ENCODE measurements around the gene GJA9. TPM values are rescaled to one million over a fixed set of nuclear protein-coding genes. Genes with fewer than 3 reads are reported as not detected.
"Not testable (repeated sequence)": the region's sequence is repeated elsewhere in the genome, so short reads cannot be mapped to it uniquely, and the experiment has no call there.

Gene GJA9
- total RNA-seq, 2 donors from 2014 or later: not detected

- Mint-ChIP-seq H3K9me3 (no peaks in the 10 kb centered on the region), H3K4me1 (ENCODE audit: low read depth) (peaks cover 20% of the 10 kb centered on the region), H3K27ac (no peak overlapping the region), H3K4me3 (no peak overlapping the region), H3K36me3 (ENCODE audit: insufficient read depth in 2 of 2) (peaks cover 2 to 3% of the 10 kb centered on the region in 2 donors), H3K27me3 (ENCODE audit: low read depth) (no peaks in the 10 kb centered on the region)
- ATAC-seq (replicated peaks in 1 of 2) (no peak), DNase-seq (no peak)
Measured at GRCh38 chr1:38867208-38867607, 14.2 kb downstream of the GJA9 start.

DNA sequence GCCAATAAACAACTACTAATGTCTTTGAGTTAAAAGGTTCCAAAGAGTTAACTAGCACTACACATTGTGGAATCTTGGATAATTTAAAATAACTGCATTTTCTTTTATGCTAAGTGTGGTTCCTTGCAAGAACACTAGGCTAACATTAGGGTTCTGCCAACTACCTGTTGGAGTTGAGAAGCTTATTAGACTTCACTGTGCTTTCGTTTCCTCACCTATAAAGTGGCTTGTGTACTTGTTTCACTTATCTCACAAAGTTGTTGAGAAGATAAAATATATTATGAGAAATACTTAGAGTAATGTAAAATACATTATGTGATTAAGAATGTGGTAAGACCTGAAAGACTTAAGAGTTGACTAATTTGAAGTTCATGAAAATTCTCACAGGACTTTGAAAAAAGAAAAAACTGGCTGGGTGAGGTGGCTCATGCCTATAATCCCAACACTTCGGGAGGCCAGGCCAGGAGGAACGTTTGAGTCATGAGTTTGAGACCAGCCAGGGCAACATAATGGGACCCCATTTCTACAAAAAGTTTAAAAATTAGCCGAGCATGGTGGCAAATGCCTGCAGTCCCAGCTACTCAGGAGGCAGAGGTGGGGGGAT lies 16.2 kb downstream of the GJA9 start:
- H3K27me3 Mint-ChIP-seq (ENCODE audit: low read depth): no peaks in the 10 kb centered on the region
- peaks cover 2 to 3% of the 10 kb centered on the region in 2 donors for H3K36me3 Mint-ChIP-seq (ENCODE audit: insufficient read depth in 2 of 2)
- H3K27ac Mint-ChIP-seq: peak overlapping the region; percentile 55
- no peak for DNase-seq
- no peak for ATAC-seq (replicated peaks in 1 of 2)
- H3K4me3 Mint-ChIP-seq: no peak overlapping the region
- H3K4me1 Mint-ChIP-seq (ENCODE audit: low read depth): peaks cover 21% of the 10 kb centered on the region
- H3K9me3 Mint-ChIP-seq: no peaks in the 10 kb centered on the region

DNA sequence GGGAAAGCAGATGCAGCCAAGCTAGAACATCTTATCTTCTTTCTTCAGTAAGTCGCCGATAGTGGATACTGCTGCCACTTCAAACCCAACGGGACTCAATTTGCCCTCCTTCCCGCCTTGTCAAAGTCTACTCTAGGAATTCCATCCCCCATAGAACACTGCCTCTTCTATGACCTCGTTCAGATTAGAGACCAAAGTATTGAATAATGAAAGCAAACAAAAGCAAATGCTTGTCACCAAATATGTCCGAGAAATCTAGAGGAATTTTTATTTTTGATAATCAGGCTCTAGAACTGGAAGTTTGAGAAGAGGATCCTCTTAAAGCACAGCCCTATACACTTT lies 21.0 kb downstream of the GJA9 start:
- ATAC-seq (replicated peaks in 1 of 2) (no peak), DNase-seq (no peak)
- peaks cover 6 to 8% of the 10 kb centered on the region in 2 donors for H3K36me3 Mint-ChIP-seq (ENCODE audit: insufficient read depth in 2 of 2)
- peaks cover 43% of the 10 kb centered on the region for H3K4me1 Mint-ChIP-seq (ENCODE audit: low read depth)
- H3K4me3 Mint-ChIP-seq: peak overlapping the region; percentile 96 to 98
- peak overlapping the region; percentile 87 for H3K27ac Mint-ChIP-seq
- H3K9me3 Mint-ChIP-seq: no peaks in the 10 kb centered on the region
- H3K27me3 Mint-ChIP-seq (ENCODE audit: low read depth): no peaks in the 10 kb centered on the region

GRCh38 chr1:38859561-38860453 lies 21.6 kb downstream of the GJA9 start, which contains the start of gene RRAGC:
Gene RRAGC (minus strand): TSS chr1:38859772. CDS start chr1:38859646, 126 bp downstream.
- Mint-ChIP-seq H3K36me3 (ENCODE audit: insufficient read depth in 2 of 2) (peaks cover 10 to 13% of the 10 kb centered on the region in 2 donors), H3K9me3 (no peaks in the 10 kb centered on the region), H3K27me3 (ENCODE audit: low read depth) (no peaks in the 10 kb centered on the region), H3K27ac (peak within 1 kb of the TSS; percentile 96), H3K4me1 (ENCODE audit: low read depth) (peaks cover 43% of the 10 kb centered on the region), H3K4me3 (peak within 1 kb of the TSS; percentile 96 to 98)
- peak; percentile 94 to 97 for ATAC-seq (replicated peaks in 1 of 2)
- DNase-seq: peak; percentile 99 to 100

DNA sequence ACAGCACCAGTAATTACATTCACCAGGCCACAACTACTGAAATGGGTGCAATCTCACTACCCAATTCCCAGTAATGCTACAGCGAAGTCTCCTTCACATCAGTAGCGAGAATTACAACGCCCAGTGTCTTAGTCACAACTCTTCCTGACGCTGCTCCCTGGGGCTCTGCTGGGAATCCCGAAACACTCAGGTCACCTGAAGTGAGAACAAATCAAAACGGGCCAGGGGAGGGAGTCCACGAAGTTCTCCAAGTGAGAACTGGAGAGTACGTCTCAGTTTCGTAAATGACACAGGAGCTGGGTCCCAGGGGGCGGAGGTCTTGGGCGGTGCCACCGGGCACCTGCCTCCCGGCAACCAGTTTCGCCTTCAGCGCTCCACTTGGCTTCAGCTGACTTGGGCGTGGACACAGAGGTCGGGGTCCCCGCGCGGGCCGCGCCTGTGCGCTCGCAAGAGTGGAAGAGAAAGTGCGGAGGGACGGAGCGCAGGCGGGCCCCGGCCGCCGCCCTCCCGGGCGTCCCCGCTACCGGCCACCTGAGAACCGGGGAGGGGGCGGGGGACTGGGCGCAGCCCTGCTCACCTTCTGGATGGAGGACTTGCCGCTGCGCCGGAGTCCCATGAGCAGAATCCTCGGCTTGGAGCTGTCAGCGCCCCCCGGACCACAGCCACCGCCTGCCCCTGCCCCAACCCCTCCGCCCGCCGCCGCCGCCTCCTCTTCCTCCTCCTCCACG lies 22.4 kb downstream of the GJA9 start:
- H3K27me3 Mint-ChIP-seq (ENCODE audit: low read depth): no peaks in the 10 kb centered on the region
- peak; percentile 24 to 35 for ATAC-seq (replicated peaks in 1 of 2)
- DNase-seq: peak; percentile 60 to 68
- H3K4me1 Mint-ChIP-seq (ENCODE audit: low read depth): peaks cover 43% of the 10 kb centered on the region
- peak overlapping the region; percentile 96 for H3K27ac Mint-ChIP-seq
- H3K4me3 Mint-ChIP-seq: peak overlapping the region; percentile 96 to 98
- peaks cover 12 to 13% of the 10 kb centered on the region in 2 donors for H3K36me3 Mint-ChIP-seq (ENCODE audit: insufficient read depth in 2 of 2)
- no peaks in the 10 kb centered on the region for H3K9me3 Mint-ChIP-seq

DNA sequence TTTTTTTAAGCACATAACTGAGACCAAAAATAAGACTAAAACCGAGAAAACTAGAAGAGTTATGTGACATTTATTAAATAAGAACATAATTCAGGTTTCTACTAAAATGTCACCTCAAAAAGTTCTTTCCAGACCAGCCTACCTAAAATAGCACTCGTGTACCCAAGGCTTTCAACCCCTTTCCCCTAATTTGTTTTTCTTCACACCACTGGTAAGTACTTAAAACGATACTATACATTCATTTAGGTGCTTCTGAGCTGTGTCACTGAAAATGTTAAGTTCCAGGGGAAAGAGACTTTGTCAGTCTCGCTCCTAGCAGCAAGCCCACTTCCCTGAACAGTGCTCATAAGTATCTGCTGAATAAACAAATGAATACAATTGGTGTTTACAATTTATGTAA lies 28.6 kb downstream of the GJA9 start:
- Mint-ChIP-seq H3K27me3 (ENCODE audit: low read depth) (no peaks in the 10 kb centered on the region), H3K36me3 (ENCODE audit: insufficient read depth in 2 of 2) (peaks cover 16 to 18% of the 10 kb centered on the region in 2 donors), H3K9me3 (no peaks in the 10 kb centered on the region), H3K4me3 (peak overlapping the region; percentile 30 to 90), H3K27ac (peak overlapping the region; percentile 92), H3K4me1 (ENCODE audit: low read depth) (peaks cover 36% of the 10 kb centered on the region)
- ATAC-seq (replicated peaks in 1 of 2) (peak; percentile 95), DNase-seq (peak; percentile 4 to 37)

- Mint-ChIP-seq H3K36me3 (ENCODE audit: insufficient read depth in 2 of 2) (peaks cover 15 to 19% of the 10 kb centered on the region in 2 donors), H3K9me3 (no peaks in the 10 kb centered on the region), H3K27me3 (ENCODE audit: low read depth) (no peaks in the 10 kb centered on the region), H3K4me3 (no peak overlapping the region), H3K4me1 (ENCODE audit: low read depth) (peaks cover 15% of the 10 kb centered on the region), H3K27ac (peak overlapping the region; percentile 11)
- DNase-seq (no peak), ATAC-seq (replicated peaks in 1 of 2) (no peak)
Measured at GRCh38 chr1:38848071-38848470, 33.3 kb downstream of the GJA9 start.

DNA sequence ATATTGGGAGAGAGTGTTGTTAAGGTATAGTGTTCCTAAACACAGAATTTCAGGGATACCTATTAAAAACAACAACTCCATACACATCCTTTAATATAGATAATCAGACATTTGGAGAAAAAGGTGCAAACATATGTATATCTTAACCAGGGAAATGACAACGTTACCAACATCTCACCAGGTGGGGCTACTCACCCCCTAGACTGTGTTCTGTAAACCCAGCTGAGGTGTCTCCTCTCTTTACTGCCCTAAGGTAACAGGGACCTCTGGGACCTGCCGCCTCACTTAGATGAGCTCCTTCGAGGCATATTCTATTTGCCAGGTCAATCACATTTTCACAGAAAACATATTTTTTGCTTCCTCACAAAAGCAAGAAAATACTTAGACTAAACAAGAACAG lies 35.2 kb downstream of the GJA9 start:
- Mint-ChIP-seq H3K36me3 (ENCODE audit: insufficient read depth in 2 of 2) (peaks cover 13 to 15% of the 10 kb centered on the region in 2 donors), H3K27ac (peak overlapping the region; percentile 54), H3K27me3 (ENCODE audit: low read depth) (no peaks in the 10 kb centered on the region), H3K4me1 (ENCODE audit: low read depth) (peaks cover 1% of the 10 kb centered on the region), H3K9me3 (no peaks in the 10 kb centered on the region), H3K4me3 (no peak overlapping the region)
- ATAC-seq (replicated peaks in 1 of 2) (no peak), DNase-seq (no peak)

DNA sequence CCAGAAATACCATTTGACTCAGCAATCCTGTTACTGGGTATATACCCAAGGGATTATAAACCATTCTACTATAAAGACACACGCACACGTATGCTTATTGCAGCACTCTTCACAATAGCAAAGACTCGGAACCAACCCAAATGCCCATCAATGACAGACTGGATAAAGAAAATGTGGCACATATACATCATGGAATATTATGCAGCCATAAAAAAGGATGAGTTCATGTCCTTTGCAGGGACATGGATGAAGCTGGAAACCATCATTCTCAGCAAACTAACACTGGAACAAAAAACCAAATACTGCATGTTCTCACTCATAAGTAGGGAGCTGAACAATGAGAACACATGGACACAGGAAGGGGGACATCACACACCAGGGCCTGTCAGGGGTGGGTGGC lies 36.3 kb downstream of the GJA9 start:
- not testable (repeated sequence) for H3K27ac Mint-ChIP-seq

DNA sequence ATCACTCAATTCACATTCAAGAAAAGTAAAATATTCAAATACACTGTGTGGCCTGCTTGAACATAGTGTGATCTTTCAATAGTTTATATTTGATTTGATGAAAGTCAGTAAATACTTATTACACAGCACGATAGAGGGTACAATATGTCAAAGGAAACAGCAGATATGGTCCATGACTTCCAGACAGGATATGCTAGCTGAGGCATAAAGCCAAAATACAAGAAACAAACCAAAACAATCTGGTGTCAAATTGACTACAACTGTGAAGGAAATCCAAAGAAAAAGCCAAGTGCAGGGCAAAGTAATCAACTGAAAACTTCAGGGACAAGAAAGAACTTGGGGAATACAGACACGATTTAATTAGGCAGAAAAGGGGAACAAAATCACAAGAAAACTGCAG lies 41.1 kb downstream of the GJA9 start:
- H3K9me3 Mint-ChIP-seq: no peaks in the 10 kb centered on the region

More for the DNA sequence above, 36.3 kb downstream of the GJA9 start:
- H3K27me3 Mint-ChIP-seq (ENCODE audit: low read depth); DNase-seq; H3K4me1 Mint-ChIP-seq (ENCODE audit: low read depth); H3K9me3 Mint-ChIP-seq; H3K4me3 Mint-ChIP-seq; ATAC-seq (replicated peaks in 1 of 2): not testable (repeated sequence)
- peaks cover 11 to 13% of the 10 kb centered on the region in 2 donors for H3K36me3 Mint-ChIP-seq (ENCODE audit: insufficient read depth in 2 of 2)

DNA sequence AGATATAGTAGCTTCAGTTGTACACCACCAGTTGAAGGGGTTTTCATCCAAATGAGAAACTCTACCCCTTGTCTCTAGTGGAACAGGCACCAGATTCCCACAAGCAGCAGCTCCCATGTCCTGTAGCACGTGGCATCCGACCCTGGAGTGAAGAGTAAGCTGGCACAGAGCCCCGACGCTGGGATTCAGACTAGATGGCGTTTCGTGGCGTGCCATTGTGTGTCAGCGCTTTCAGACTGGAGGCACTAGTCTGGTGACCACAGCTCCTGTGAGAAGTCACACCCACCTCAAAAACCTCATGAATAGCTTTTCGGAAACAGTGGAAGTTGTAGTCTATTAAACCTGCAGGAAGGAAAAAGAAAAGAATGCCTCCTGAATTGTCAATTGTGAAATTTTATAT lies 42.0 kb downstream of the GJA9 start:
- Mint-ChIP-seq H3K4me3 (no peak overlapping the region), H3K4me1 (ENCODE audit: low read depth) (no peaks in the 10 kb centered on the region), H3K27me3 (ENCODE audit: low read depth) (no peaks in the 10 kb centered on the region), H3K27ac (no peak overlapping the region), H3K36me3 (ENCODE audit: insufficient read depth in 2 of 2) (peaks cover 6 to 10% of the 10 kb centered on the region in 2 donors), H3K9me3 (no peaks in the 10 kb centered on the region)
- ATAC-seq (replicated peaks in 1 of 2) (no peak), DNase-seq (no peak)

More for the DNA sequence above, 41.1 kb downstream of the GJA9 start:
- H3K4me1 Mint-ChIP-seq (ENCODE audit: low read depth): no peaks in the 10 kb centered on the region
- peak overlapping the region; percentile 61 for H3K27ac Mint-ChIP-seq
- ATAC-seq (replicated peaks in 1 of 2) (no peak), DNase-seq (no peak)
- H3K36me3 Mint-ChIP-seq (ENCODE audit: insufficient read depth in 2 of 2): peaks cover 10 to 15% of the 10 kb centered on the region in 2 donors
- no peaks in the 10 kb centered on the region for H3K27me3 Mint-ChIP-seq (ENCODE audit: low read depth)
- no peak overlapping the region for H3K4me3 Mint-ChIP-seq

GRCh38 chr1:38836316-38836715 lies 45.1 kb downstream of the GJA9 start:
- H3K4me3 Mint-ChIP-seq; ATAC-seq (replicated peaks in 1 of 2); H3K27ac Mint-ChIP-seq; H3K4me1 Mint-ChIP-seq (ENCODE audit: low read depth); H3K36me3 Mint-ChIP-seq (ENCODE audit: insufficient read depth in 2 of 2); DNase-seq; H3K9me3 Mint-ChIP-seq; H3K27me3 Mint-ChIP-seq (ENCODE audit: low read depth): not testable (repeated sequence)
